SK-N-SH (cell line): ENCODE results near the gene TPRX1. TPM values are rescaled to one million over a fixed set of nuclear protein-coding genes. Genes with fewer than 3 reads are reported as not detected.
A peak's percentile ranks its signal among the peaks of the same experiment; 100 is the strongest.
"Not testable (repeated sequence)": the region's sequence is repeated elsewhere in the genome, so short reads cannot be mapped to it uniquely, and the experiment has no call there.

Source experiments
- CTCF ChIA-PET: fragments of 300-600, 350-600 bp; formaldehyde crosslinking; extraction: SDS; loops from one replicate; lab custom pipeline; 2021; lab: Yijun Ruan, JAX
- POLR2A ChIA-PET: fragments of 350-600 bp; sonication (Branson Sonifier 250); formaldehyde crosslinking; extraction: SDS; loops from one replicate; lab custom pipeline; 2020; ENCODE audit warnings: antibody characterized with exemption, inconsistent platforms; lab: Yijun Ruan, JAX
- DNase-seq: peaks from one replicate; pipeline ENCODE4 v3.0.0; 2012
- H2AFZ ChIP-seq: fragments of 200-600 bp; sonication (generic); 2 replicates; pipeline ENCODE4 v1.8.1; 2016; ENCODE audit warnings: antibody characterized with exemption, mild to moderate bottlenecking, low read depth
- H3F3A ChIP-seq: fragments of 200-600 bp; sonication (generic); replicated peaks from 2 replicates; pipeline ENCODE3; 2016; ENCODE audit warnings: antibody characterized with exemption, mild to moderate bottlenecking; ENCODE audit not compliant: insufficient read depth
- H3K27ac ChIP-seq, 2 experiments: fragments of 200-500 bp in 1 of 2; fragments of 200-600 bp in 1 of 2; sonication (Bioruptor generic) in 1 of 2; sonication (generic), shearing (Covaris generic) in 1 of 2; 2 replicates each; pipeline versions ENCODE4 v1.5.1 to v1.6.1; 2014 to 2016; ENCODE audit warnings: low read depth in 2 of 2, inconsistent platforms in 1 of 2, low read length in 1 of 2, mild to moderate bottlenecking in 1 of 2, mixed read lengths in 1 of 2
- H3K27me3 ChIP-seq: fragments of 200-600 bp; sonication (generic), shearing (Covaris generic); 2 replicates; pipeline ENCODE4 v1.6.1; 2016; ENCODE audit warnings: mixed run types; ENCODE audit not compliant: insufficient read depth
- H3K36me3 ChIP-seq, 2 experiments: fragments of 200-500 bp in 1 of 2; fragments of 200-600 bp in 1 of 2; sonication (Bioruptor generic) in 1 of 2; sonication (generic) in 1 of 2; replicated peaks in 1 of 2; 2 replicates each; pipeline versions ENCODE3 to v1.5.1; 2014 to 2016; ENCODE audit warnings: low read length in 1 of 2, mild to moderate bottlenecking in 1 of 2; ENCODE audit not compliant: insufficient read depth in 2 of 2, control insufficient read depth in 1 of 2
- H3K4me1 ChIP-seq, 2 experiments: fragments of 200-500 bp in 1 of 2; fragments of 200-600 bp in 1 of 2; sonication (Bioruptor generic) in 1 of 2; sonication (generic), shearing (Covaris generic) in 1 of 2; 2 replicates each; pipeline versions ENCODE4 v1.5.1 to v1.6.1; 2014 to 2016; ENCODE audit warnings: low read depth in 1 of 2, low read length in 1 of 2, mixed run types in 1 of 2; ENCODE audit not compliant: insufficient read depth in 2 of 2, control insufficient read depth in 1 of 2
- H3K4me2 ChIP-seq: fragments of 200-600 bp; sonication (generic), shearing (Covaris generic); 2 replicates; pipeline ENCODE4 v1.6.1; 2017; ENCODE audit warnings: mixed run types
- H3K4me3 ChIP-seq, 2 experiments: fragments of 200-500 bp in 1 of 2; fragments of 200-600 bp in 1 of 2; sonication (Bioruptor generic) in 1 of 2; sonication (generic), shearing (Covaris generic) in 1 of 2; 2 replicates each; pipeline versions ENCODE4 v1.5.1 to v1.8.1; 2014 to 2016; ENCODE audit warnings: low read depth in 2 of 2, inconsistent platforms in 1 of 2, low read length in 1 of 2, mild to moderate bottlenecking in 1 of 2, mixed read lengths in 1 of 2, moderate library complexity in 1 of 2
- H3K79me2 ChIP-seq: fragments of 200-600 bp; sonication (generic); 2 replicates; pipeline ENCODE4 v1.8.1; 2017; ENCODE audit warnings: mild to moderate bottlenecking; ENCODE audit not compliant: insufficient read depth
- H3K9ac ChIP-seq: fragments of 200-600 bp; sonication (generic); 2 replicates; pipeline ENCODE4 v1.6.1; 2017; ENCODE audit warnings: mixed run types
- H3K9me2 ChIP-seq: fragments of 200-600 bp; sonication (generic); 2 replicates; pipeline ENCODE4 v1.6.1; 2017; ENCODE audit warnings: mixed run types
- H3K9me3 ChIP-seq: fragments of 200-600 bp; sonication (generic); 2 replicates; pipeline ENCODE4 v1.6.1; 2017; ENCODE audit warnings: mixed run types, mild to moderate bottlenecking, moderate library complexity
- H4K20me1 ChIP-seq: fragments of 200-600 bp; sonication (generic); 2 replicates; pipeline ENCODE4 v1.6.1; 2017; ENCODE audit warnings: mild to moderate bottlenecking, mixed run types; ENCODE audit not compliant: insufficient read depth
- ELF1 ChIP-seq: IDR thresholded peaks from 2 replicates; pipeline ENCODE4 v1.4.0; 2012
- MEF2A ChIP-seq: IDR thresholded peaks from 2 replicates; pipeline ENCODE4 v1.4.0; 2012; ENCODE audit warnings: low read depth, borderline replicate concordance
- NFIC ChIP-seq: IDR thresholded peaks from 2 replicates; pipeline ENCODE4 v1.4.0; 2012; ENCODE audit warnings: borderline replicate concordance
- RAD21 ChIP-seq: IDR thresholded peaks from 2 replicates; pipeline ENCODE4 v1.6.1; 2012; ENCODE audit warnings: mild to moderate bottlenecking, low read length
- SMC3 ChIP-seq: IDR thresholded peaks from 2 replicates; pipeline ENCODE4 v1.6.1; 2012; ENCODE audit warnings: low read depth, low read length, improper control_type of control experiment
- WGBS: methylation state at CpG from one replicate; pipeline ENCODE4 v1.1.6; 2017; ENCODE audit warnings: low lambda C conversion rate; 5-methylcytosine and 5-hydroxymethylcytosine counted together
- polyA plus RNA-seq, 3 experiments: library from polyadenylated mRNA; depleted of rRNA; stranded (reverse); fragments of >200 nt; gene quantifications; 2 replicates each; pipeline ENCODE4 v1.2.3, GENCODE V29; 2012
- TF ChIP-seq, protein P1 (sequence below): fragments of 200-600 bp; sonication (generic); IDR thresholded peaks from 2 replicates; pipeline ENCODE4 v1.6.1; 2017; ENCODE audit warnings: antibody characterized with exemption, mild to moderate bottlenecking, moderate library complexity

TPRX1 gene
- polyA plus RNA-seq, 1 of the 3 experiments (the other 2 are of a cell fraction): not detected

DNA sequence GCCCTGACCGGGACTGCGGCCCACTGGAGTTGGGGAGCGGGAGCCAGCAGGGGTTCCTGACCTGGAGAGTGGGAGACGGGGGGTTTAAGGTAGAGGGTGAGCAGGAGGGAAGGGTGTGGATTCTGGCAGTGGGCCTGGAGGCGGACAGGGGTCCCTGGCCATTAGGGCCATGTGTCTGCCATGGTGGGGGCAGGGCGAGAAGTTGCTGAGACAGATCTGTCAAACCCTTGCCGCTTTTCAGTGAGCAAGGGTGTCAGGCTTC is 38.1 kb downstream of the TPRX1 start (continued):
- TF ChIP-seq, protein P1, sequence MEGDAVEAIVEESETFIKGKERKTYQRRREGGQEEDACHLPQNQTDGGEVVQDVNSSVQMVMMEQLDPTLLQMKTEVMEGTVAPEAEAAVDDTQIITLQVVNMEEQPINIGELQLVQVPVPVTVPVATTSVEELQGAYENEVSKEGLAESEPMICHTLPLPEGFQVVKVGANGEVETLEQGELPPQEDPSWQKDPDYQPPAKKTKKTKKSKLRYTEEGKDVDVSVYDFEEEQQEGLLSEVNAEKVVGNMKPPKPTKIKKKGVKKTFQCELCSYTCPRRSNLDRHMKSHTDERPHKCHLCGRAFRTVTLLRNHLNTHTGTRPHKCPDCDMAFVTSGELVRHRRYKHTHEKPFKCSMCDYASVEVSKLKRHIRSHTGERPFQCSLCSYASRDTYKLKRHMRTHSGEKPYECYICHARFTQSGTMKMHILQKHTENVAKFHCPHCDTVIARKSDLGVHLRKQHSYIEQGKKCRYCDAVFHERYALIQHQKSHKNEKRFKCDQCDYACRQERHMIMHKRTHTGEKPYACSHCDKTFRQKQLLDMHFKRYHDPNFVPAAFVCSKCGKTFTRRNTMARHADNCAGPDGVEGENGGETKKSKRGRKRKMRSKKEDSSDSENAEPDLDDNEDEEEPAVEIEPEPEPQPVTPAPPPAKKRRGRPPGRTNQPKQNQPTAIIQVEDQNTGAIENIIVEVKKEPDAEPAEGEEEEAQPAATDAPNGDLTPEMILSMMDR: no peak
- no peak for TF ChIP-seq MEF2A

DNA sequence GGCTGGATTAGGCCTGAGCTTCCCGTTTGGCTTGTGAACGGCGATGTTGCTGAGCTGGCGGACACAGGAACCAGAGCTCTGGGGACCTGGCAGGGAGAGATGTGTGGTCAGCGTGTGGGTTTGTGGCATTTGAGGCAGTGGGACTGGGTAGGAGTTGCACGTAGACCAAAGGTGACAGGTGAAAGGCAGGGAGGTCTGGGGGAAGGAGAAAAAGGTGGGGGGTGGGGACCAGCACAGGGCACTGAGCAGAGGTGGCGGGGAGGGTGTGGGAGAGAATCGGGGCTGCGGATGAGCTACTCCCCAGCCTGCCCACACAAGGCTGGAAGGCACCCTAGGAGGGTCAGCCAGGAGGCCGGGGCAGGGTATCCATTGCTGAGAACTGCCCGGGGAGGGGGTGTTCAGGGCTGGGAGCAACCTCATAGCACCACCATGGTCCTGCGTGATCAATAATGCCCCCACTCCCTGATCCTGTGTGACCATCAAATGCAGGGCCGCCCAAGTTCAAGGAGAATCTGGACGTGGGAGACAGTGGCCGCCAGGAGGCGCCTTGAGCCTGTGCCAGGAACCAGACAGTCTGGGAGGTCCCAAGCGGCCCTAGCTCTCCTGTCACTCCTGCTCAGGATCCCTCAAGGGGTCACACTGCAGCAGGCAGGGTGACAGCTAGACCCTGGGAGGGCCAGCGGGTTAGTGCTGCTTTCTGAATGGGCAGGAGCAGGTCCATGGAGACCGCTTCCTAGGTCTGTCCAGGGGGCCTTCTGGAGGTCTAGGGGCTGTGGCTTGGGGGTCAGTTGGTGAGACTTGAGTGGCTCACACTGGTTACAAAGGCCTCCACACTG is 38.6 kb downstream of the TPRX1 start:
- Histone ChIP-seq H3K9me2 (no peaks in the 10 kb centered on the region), H2AFZ (no peak overlapping the region), H3K4me1 (no peaks in the 10 kb centered on the region; a peak in 1 of 4 replicates), H3K9ac (no peak overlapping the region), H3F3A (peaks cover 5% of the 10 kb centered on the region), H3K27ac (no peak overlapping the region), H3K4me2 (no peak overlapping the region), H4K20me1 (no peaks in the 10 kb centered on the region), H3K36me3 (no peaks in the 10 kb centered on the region), H3K27me3 (no peaks in the 10 kb centered on the region), H3K79me2 (no peaks in the 10 kb centered on the region), H3K9me3 (no peaks in the 10 kb centered on the region), H3K4me3 (no peak overlapping the region; a peak in 1 of 4 replicates)
- TF ChIP-seq RAD21 (peak; percentile 75), NFIC (peak; percentile 7; the same call in 1 of the 2 replicates), SMC3 (peak; percentile 70), ELF1 (no peak)
- TF ChIP-seq, protein P1: peak; percentile 79
- ChIA-PET CTCF (interaction anchor here (0.6 to 7.1 kb wide), 17 partner anchors 9 to 126 kb away, joined by 3 to 89 read pairs (median 4); partner anchors contain the start of gene EHD2), POLR2A (interaction anchor here (0.6 to 0.7 kb wide), 3 partner anchors 11 to 25 kb away, joined by 3 to 5 read pairs (median 4); no protein-coding TSS in a partner anchor)
- 36% methylated on average over 13 of the region's 19 CpGs for WGBS
- peak; percentile 77 for DNase-seq

DNA sequence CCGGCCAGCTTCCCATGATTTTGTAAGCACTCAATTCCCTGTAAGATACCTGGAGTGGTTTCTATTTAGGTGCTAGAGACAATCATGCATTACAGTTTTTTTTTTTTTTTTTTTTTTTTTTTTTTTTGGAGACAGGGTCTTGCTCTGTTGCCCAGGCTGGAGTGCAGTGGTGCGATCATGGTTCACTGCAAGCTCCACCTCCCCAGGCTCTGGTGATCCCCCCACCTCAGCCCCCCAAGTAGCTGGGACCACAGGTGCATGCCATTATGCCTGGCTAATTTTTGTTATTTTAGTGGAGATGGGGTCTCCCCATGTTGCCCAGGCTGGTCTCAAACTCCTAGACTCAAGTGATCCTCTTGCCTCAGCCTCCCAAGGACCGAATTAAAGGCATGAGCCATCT is 39.6 kb downstream of the TPRX1 start:
- not testable (repeated sequence) for H3K4me2 ChIP-seq, H3K36me3 ChIP-seq, H3K4me1 ChIP-seq, H3K27ac ChIP-seq, DNase-seq, H3K79me2 ChIP-seq, H3K9me2 ChIP-seq, H3K9ac ChIP-seq, H3K4me3 ChIP-seq, H4K20me1 ChIP-seq, H3K9me3 ChIP-seq, H2AFZ ChIP-seq, H3K27me3 ChIP-seq
- peaks cover 10% of the 10 kb centered on the region for H3F3A ChIP-seq
- ChIA-PET CTCF (interaction anchor here (1.1 to 7.1 kb wide), 6 partner anchors 8 to 101 kb away, joined by 3 to 89 read pairs (median 6); partner anchors contain the start of gene EHD2), POLR2A (interaction anchor here (0.7 kb wide), 1 partner anchor 10 kb away, joined by 4 read pairs; no protein-coding TSS in a partner anchor)
- WGBS: 80% methylated on average over 3 of the region's 3 CpGs
